Neural progenitor cell (in vitro differentiated cells): ENCODE results near the gene GRIK3. TPM values are rescaled to one million over a fixed set of nuclear protein-coding genes. Genes with fewer than 3 reads are reported as not detected.
A peak's percentile ranks its signal among the peaks of the same experiment; 100 is the strongest.

Experiments used
- DNase-seq: peaks from one replicate; pipeline ENCODE4 v3.0.0-alpha.2; 2016; ENCODE audit warnings: low spot score
- H2AFZ ChIP-seq: fragments of 200-600 bp; sonication (generic); replicated peaks from 2 replicates; pipeline ENCODE4 v1.6.1; 2016; ENCODE audit warnings: antibody characterized with exemption
- H3F3A ChIP-seq: fragments of 200-600 bp; sonication (generic); 2 replicates; pipeline ENCODE4 v1.6.1; 2016; ENCODE audit warnings: antibody characterized with exemption, low read depth
- H3K27ac ChIP-seq: fragments of 200-600 bp; sonication (generic); 2 replicates; pipeline ENCODE4 v1.5.1; 2016; ENCODE audit warnings: mild to moderate bottlenecking
- H3K27me3 ChIP-seq: fragments of 200-600 bp; sonication (generic); 2 replicates; pipeline ENCODE4 v1.6.1; 2016; ENCODE audit warnings: mild to moderate bottlenecking, moderate library complexity
- H3K36me3 ChIP-seq: fragments of 200-600 bp; sonication (generic); 2 replicates; pipeline ENCODE4 v1.5.1; 2016
- H3K4me1 ChIP-seq: fragments of 200-600 bp; sonication (generic); 2 replicates; pipeline ENCODE4 v1.6.1; 2016; ENCODE audit warnings: mixed run types
- H3K4me2 ChIP-seq: fragments of 200-600 bp; sonication (generic); 2 replicates; pipeline ENCODE4 v1.6.1; 2016
- H3K4me3 ChIP-seq: fragments of 200-600 bp; sonication (generic); 2 replicates; pipeline ENCODE4 v1.5.1; 2016
- H3K79me2 ChIP-seq: fragments of 200-600 bp; sonication (generic); 2 replicates; pipeline ENCODE4 v1.6.1; 2016; ENCODE audit warnings: low read depth
- H3K9ac ChIP-seq: fragments of 200-600 bp; sonication (generic); 2 replicates; pipeline ENCODE4 v1.6.1; 2016
- H3K9me3 ChIP-seq: fragments of 200-600 bp; sonication (generic); 2 replicates; pipeline ENCODE4 v1.5.1; 2016; ENCODE audit warnings: low read depth
- H4K20me1 ChIP-seq: fragments of 200-600 bp; sonication (generic); 2 replicates; pipeline ENCODE4 v1.6.1; 2016; ENCODE audit warnings: low read depth
- H3K27ac Mint-ChIP-seq: 3 replicates; pipeline ENCODE4 v1.8.0; 2021; ENCODE audit warnings: mixed read lengths
- H3K27me3 Mint-ChIP-seq: 2 replicates; pipeline ENCODE4 v1.8.0; 2022; ENCODE audit warnings: low read depth, mild to moderate bottlenecking, inconsistent platforms, moderate library complexity, mixed read lengths; ENCODE audit not compliant: insufficient read depth
- H3K36me3 Mint-ChIP-seq: 3 replicates; pipeline ENCODE4 v1.8.0; 2021; ENCODE audit warnings: mixed read lengths
- H3K4me1 Mint-ChIP-seq: 3 replicates; pipeline ENCODE4 v1.8.0; 2021; ENCODE audit warnings: mixed read lengths
- H3K4me3 Mint-ChIP-seq: 3 replicates; pipeline ENCODE4 v1.8.0; 2021; ENCODE audit warnings: mild to moderate bottlenecking, moderate library complexity, mixed read lengths
- H3K9me3 Mint-ChIP-seq: 3 replicates; pipeline ENCODE4 v1.8.0; 2020; ENCODE audit warnings: mixed read lengths
- CTCF ChIP-seq: fragments of 200-600 bp; sonication (generic); IDR thresholded peaks from 2 replicates; pipeline ENCODE4 v1.5.1; 2017; ENCODE audit warnings: antibody characterized with exemption, mild to moderate bottlenecking
- EZH2 ChIP-seq: fragments of 200-600 bp; sonication (generic); IDR thresholded peaks from 2 replicates; pipeline ENCODE4 v1.6.1; 2017; ENCODE audit warnings: antibody characterized with exemption, mild to moderate bottlenecking, moderate library complexity
- EZH2phosphoT487 ChIP-seq: fragments of 200-600 bp; sonication (generic); IDR thresholded peaks from 2 replicates; pipeline ENCODE4 v1.6.1; 2017; ENCODE audit warnings: antibody characterized with exemption
- total RNA-seq: library from RNA; depleted of rRNA; stranded (reverse); fragments of >200 nt; gene quantifications from 2 replicates; pipeline ENCODE4 v1.2.3, GENCODE V29; 2015; ENCODE audit warnings: low replicate concordance

GRIK3 gene
- total RNA-seq, 1 donor from 2014 or later: 1.7 TPM

- Histone ChIP-seq H3K27me3 (no peaks in the 10 kb centered on the region), H4K20me1 (no peaks in the 10 kb centered on the region), H2AFZ (no peak overlapping the region), H3K36me3 (no peaks in the 10 kb centered on the region), H3K4me2 (no peak overlapping the region), H3K4me1 (peaks cover 14% of the 10 kb centered on the region), H3F3A (no peaks in the 10 kb centered on the region), H3K79me2 (no peaks in the 10 kb centered on the region), H3K4me3 (no peak overlapping the region), H3K27ac (no peak overlapping the region), H3K9me3 (no peaks in the 10 kb centered on the region), H3K9ac (no peak overlapping the region)
- TF ChIP-seq CTCF (no peak), EZH2phosphoT487 (no peak)
- no peak overlapping the region for H3K4me3 Mint-ChIP-seq
- H3K9me3 Mint-ChIP-seq: peaks cover 2% of the 10 kb centered on the region
- H3K4me1 Mint-ChIP-seq: peaks cover 27% of the 10 kb centered on the region
- H3K27ac Mint-ChIP-seq: peak overlapping the region; percentile 25
- DNase-seq: no peak
- H3K36me3 Mint-ChIP-seq: no peaks in the 10 kb centered on the region
- H3K27me3 Mint-ChIP-seq: peaks cover 21% of the 10 kb centered on the region
Observed at GRCh38 chr1:36948606-36949005, 85.7 kb downstream of the GRIK3 start.

GRCh38 chr1:36948147-36948546, 86.2 kb downstream of the GRIK3 start:
- H3K27ac Mint-ChIP-seq: peak overlapping the region; percentile 25
- Histone ChIP-seq H3K4me2 (no peak overlapping the region), H3K79me2 (no peaks in the 10 kb centered on the region), H2AFZ (no peak overlapping the region), H3F3A (no peaks in the 10 kb centered on the region), H4K20me1 (no peaks in the 10 kb centered on the region), H3K4me1 (peaks cover 14% of the 10 kb centered on the region), H3K9ac (no peak overlapping the region), H3K27ac (no peak overlapping the region), H3K4me3 (no peak overlapping the region), H3K27me3 (no peaks in the 10 kb centered on the region), H3K36me3 (no peaks in the 10 kb centered on the region), H3K9me3 (no peaks in the 10 kb centered on the region)
- peaks cover 21% of the 10 kb centered on the region for H3K27me3 Mint-ChIP-seq
- no peak overlapping the region for H3K4me3 Mint-ChIP-seq
- TF ChIP-seq EZH2phosphoT487 (no peak), EZH2 (no peak), CTCF (no peak)
- DNase-seq: no peak
- H3K9me3 Mint-ChIP-seq: peaks cover 2% of the 10 kb centered on the region
- H3K36me3 Mint-ChIP-seq: no peaks in the 10 kb centered on the region
- H3K4me1 Mint-ChIP-seq: peaks cover 27% of the 10 kb centered on the region

GRCh38 chr1:36947384-36947783, 86.9 kb downstream of the GRIK3 start:
- no peaks in the 10 kb centered on the region for H3K9me3 ChIP-seq
- Mint-ChIP-seq H3K4me1 (peaks cover 27% of the 10 kb centered on the region), H3K4me3 (no peak overlapping the region), H3K9me3 (peaks cover 2% of the 10 kb centered on the region), H3K27me3 (peaks cover 19% of the 10 kb centered on the region), H3K27ac (no peak overlapping the region), H3K36me3 (no peaks in the 10 kb centered on the region)
- no peak overlapping the region for H3K9ac ChIP-seq
- no peak for DNase-seq
- H3K79me2 ChIP-seq: no peaks in the 10 kb centered on the region
- H3K4me1 ChIP-seq: peaks cover 16% of the 10 kb centered on the region
- H3K27ac ChIP-seq: no peak overlapping the region
- no peaks in the 10 kb centered on the region for H3K27me3 ChIP-seq
- no peaks in the 10 kb centered on the region for H4K20me1 ChIP-seq
- no peak overlapping the region for H2AFZ ChIP-seq
- H3F3A ChIP-seq: no peaks in the 10 kb centered on the region
- H3K36me3 ChIP-seq: no peaks in the 10 kb centered on the region
- H3K4me3 ChIP-seq: no peak overlapping the region
- no peak overlapping the region for H3K4me2 ChIP-seq
- TF ChIP-seq EZH2phosphoT487: no peak
- no peak for TF ChIP-seq CTCF
- TF ChIP-seq EZH2: no peak
